ENCODE measurements around the gene KDM4B. TPM values are rescaled to one million over a fixed set of nuclear protein-coding genes. Genes with fewer than 3 reads are reported as not detected.
A peak's percentile ranks its signal among the peaks of the same experiment; 100 is the strongest.

The KDM4B gene
- total and polyA plus RNA-seq, 3 donors from 2014 or later: 33.3 to 72.7 (median 67.7) TPM

DNA sequence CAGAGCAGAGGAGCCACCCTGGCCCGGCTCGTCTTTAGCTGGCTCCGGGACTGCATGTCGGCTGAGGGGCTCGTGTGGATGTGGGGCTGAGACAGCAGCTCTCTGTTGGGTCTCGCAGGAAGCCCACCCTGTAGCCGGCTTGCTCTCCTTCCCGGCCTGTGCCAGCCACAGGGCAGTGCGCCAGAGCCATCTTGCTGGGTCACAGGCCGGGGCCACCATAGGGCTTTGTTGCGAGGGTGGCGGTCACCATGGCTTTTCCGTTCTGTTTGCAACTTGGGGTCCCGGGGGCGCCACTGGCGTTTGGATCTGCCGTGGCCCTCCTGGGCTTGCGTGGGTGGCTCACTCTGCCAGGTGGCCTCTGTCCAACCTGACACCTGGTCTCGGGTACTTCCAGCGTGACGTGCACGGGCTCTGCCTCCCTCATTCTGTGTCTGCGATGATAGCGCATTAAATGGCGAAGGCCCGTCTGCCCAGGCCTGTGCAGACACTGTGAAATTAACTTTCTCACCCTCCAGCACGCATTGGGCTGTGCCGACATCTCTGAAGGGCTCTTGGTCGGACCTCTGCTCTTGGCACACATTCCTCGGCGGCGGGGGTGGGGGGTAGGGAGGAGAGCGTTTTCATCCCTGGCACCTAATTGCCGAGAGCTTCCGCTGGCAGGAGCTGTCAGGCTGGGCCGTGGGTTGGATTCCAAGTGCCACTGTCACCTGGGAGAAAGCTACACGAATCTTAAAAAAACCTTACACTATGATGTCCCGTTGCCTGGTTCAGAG lies 95.1 kb downstream of the KDM4B start:
- 88 to 95% methylated on average over 5 to 38 of the region's 38 CpGs for WGBS, 2 donors
- DNase-seq: no peak
- intact Hi-C loops (cut with DNase I; ENCODE audit: low total_unique reads): no loop called here
- no peak overlapping the region for H3K27ac ChIP-seq
- no peak overlapping the region for H3K4me3 ChIP-seq
- H3K4me1 ChIP-seq: peaks cover 24% of the 10 kb centered on the region
- no peaks in the 10 kb centered on the region for H3K36me3 ChIP-seq (ENCODE audit: low read depth, missing control alignments)
- no peaks in the 10 kb centered on the region for H3K27me3 ChIP-seq
- TF ChIP-seq POLR2A (IDR thresholded peaks at IDR 0.05) (no peak), CTCF (IDR thresholded peaks at IDR 0.05) (no peak)
- no peaks in the 10 kb centered on the region for H3K9me3 ChIP-seq

GRCh38 chr19:5064896-5065295 lies 96.0 kb downstream of the KDM4B start:
- DNase-seq: no peak
- H3K4me3 ChIP-seq: no peak overlapping the region
- TF ChIP-seq CTCF (IDR thresholded peaks at IDR 0.05): no peak
- no peak for TF ChIP-seq POLR2A (IDR thresholded peaks at IDR 0.05)
- no peaks in the 10 kb centered on the region for H3K36me3 ChIP-seq (ENCODE audit: low read depth, missing control alignments)
- 95% methylated on average over 4 to 19 of the region's 19 CpGs for WGBS, 2 donors
- H3K4me1 ChIP-seq: peaks cover 20% of the 10 kb centered on the region
- no peak overlapping the region for H3K27ac ChIP-seq
- H3K27me3 ChIP-seq: no peaks in the 10 kb centered on the region
- no peaks in the 10 kb centered on the region for H3K9me3 ChIP-seq
- intact Hi-C loops (cut with DNase I; ENCODE audit: low total_unique reads): no loop called here

GRCh38 chr19:5065663-5066093 lies 96.8 kb downstream of the KDM4B start:
- 94 to 96% methylated on average over 10 to 24 of the region's 24 CpGs for whole genome bisulfite sequencing, 2 donors
- Histone ChIP-seq H3K4me1 (peaks cover 20% of the 10 kb centered on the region), H3K27ac (no peak overlapping the region), H3K36me3 (ENCODE audit: low read depth, missing control alignments) (no peaks in the 10 kb centered on the region), H3K9me3 (no peaks in the 10 kb centered on the region), H3K27me3 (no peaks in the 10 kb centered on the region), H3K4me3 (no peak overlapping the region)
- intact Hi-C loops (cut with DNase I; ENCODE audit: low total_unique reads): no loop called here
- no peak for TF ChIP-seq CTCF (IDR thresholded peaks at IDR 0.05)
- TF ChIP-seq POLR2A (IDR thresholded peaks at IDR 0.05): no peak
- no peak for DNase-seq

DNA sequence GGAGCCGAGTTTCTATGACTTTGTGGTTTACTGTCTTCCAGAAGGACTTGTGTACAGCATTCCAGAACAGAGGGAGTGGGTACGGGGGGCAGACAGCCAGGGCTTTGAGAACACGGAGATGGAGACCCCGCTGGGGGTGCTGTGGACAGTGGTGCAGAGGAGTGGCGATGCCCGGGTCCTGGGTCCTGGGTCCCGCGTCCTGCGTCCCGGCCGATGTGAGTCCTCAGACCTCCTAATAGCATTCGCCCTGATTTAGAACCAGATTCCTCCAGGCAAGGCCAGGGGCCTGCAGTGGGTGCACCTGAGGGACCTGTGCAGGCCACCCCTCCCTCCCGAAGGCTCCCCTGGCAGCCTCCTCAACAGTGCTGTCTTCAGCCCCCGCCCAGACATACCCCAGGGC lies 97.9 kb downstream of the KDM4B start:
- H3K9me3 ChIP-seq: no peaks in the 10 kb centered on the region
- peaks cover 20% of the 10 kb centered on the region for H3K4me1 ChIP-seq
- no peak for DNase-seq
- TF ChIP-seq POLR2A (IDR thresholded peaks at IDR 0.05): no peak
- no peak for TF ChIP-seq CTCF (IDR thresholded peaks at IDR 0.05)
- no peaks in the 10 kb centered on the region for H3K36me3 ChIP-seq (ENCODE audit: low read depth, missing control alignments)
- 90 to 98% methylated on average over 8 to 14 of the region's 14 CpGs for WGBS, 2 donors
- no peak overlapping the region for H3K4me3 ChIP-seq
- H3K27ac ChIP-seq: no peak overlapping the region
- no peaks in the 10 kb centered on the region for H3K27me3 ChIP-seq
- intact Hi-C loops (cut with DNase I; ENCODE audit: low total_unique reads): no loop called here

GRCh38 chr19:5067678-5068077 lies 98.8 kb downstream of the KDM4B start:
- DNase-seq: no peak

More at GRCh38 chr19:5067678-5068077, 98.8 kb downstream of the KDM4B start:
- no peak for TF ChIP-seq POLR2A (IDR thresholded peaks at IDR 0.05)
- Histone ChIP-seq H3K4me1 (peaks cover 20% of the 10 kb centered on the region), H3K27ac (peak overlapping the region; percentile 11 to 17), H3K4me3 (no peak overlapping the region), H3K27me3 (no peaks in the 10 kb centered on the region), H3K36me3 (ENCODE audit: low read depth, missing control alignments) (no peaks in the 10 kb centered on the region), H3K9me3 (no peaks in the 10 kb centered on the region)
- WGBS, 2 donors: 35 to 58% methylated on average over 12 of the region's 12 CpGs
- intact Hi-C loops (cut with DNase I; ENCODE audit: low total_unique reads): no loop called here
